Stimulated activated CD4-positive, alpha-beta T cell treated with anti-CD3 and anti-CD28 coated beads, TNF-alpha, amount 100 ng/mL, for 48 hours (primary cell): ENCODE results near the gene ZCCHC14.
A peak's percentile ranks its signal among the peaks of the same experiment; 100 is the strongest.
"Not testable (repeated sequence)": the region's sequence is repeated elsewhere in the genome, so short reads cannot be mapped to it uniquely, and the experiment has no call there.

Experiments
- DNase-seq, 3 donors: peaks; one replicate each; pipeline ENCODE4 v3.0.0-alpha.2; 2020; ENCODE audit warnings: low read depth in 3 of 3

Gene ZCCHC14

DNA sequence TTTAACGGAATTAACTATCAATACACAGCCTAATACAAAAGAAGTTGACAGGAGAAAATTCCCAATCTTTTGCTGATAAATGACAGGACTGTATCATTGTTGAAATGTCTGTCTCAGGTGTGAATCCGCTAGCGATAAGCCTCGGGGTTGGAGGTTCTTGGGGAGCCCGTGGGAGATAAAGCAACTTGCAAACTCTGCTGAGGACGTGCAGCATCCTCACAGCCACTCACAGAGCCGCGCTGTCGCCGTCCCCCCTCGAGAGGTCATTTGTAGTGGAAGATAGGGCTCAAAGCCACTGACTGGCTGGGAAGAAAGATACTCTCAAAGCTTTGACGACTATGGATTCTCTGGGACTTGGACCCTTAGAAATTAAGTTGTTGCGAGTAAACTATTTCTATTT, 83.7 kb downstream of the ZCCHC14 start:
- no peak for DNase-seq

DNA sequence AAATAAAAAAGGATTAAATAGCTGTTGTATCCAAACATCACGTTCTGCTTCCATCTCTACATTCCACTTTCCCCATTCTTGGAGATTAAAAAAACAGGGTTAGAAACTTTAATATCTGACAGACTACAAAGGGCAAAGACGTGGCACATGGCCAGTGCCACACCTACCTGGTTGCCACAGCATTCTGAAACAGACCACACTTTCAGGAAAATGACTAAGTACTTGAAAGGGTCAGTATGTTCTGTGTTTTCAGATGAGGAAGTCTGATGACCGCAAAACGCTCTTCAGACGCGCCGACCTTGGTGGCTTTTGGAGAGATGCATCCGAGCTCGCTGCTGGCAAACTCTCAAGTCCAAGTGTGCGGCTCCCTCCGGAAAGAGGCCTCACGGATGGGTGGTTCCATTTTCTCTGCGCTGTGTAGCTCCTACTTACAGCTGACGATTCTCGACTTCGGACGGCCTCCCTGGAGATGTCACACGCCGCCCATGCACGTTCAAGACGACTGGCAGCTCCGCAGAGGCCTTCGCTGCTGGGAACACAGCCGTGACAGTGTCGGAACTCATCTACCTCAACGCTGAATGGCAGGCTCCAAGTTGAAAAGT, 85.2 kb downstream of the ZCCHC14 start:
- DNase-seq, result no peak

DNA sequence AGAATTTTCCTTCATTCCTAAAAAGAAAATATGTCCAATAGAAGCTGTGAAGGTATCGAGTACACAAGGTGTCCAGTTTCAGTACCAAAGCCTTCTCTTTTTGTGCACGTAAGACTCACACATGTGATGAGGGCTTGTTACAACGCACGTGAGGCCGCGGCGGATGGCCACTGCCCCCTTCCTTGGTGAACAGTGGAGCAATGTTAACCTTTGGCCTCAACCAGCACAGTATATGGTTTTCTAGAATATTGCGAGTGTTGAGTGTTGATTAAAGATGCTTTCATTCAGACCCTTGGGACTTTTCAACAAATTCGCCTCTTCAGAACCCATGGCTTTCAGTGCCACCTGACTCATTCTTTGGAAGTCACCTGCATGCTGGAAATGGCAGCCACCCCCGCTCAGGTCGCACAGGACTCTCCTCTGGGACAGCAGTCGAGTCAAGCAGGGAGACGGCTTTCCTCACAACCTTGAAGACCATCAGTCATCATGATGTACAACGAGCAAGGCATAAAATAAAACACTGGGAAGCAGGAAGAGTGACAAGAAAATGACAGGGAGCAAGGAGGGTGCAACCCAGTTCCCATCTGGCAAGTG, 86.2 kb downstream of the ZCCHC14 start:
- no peak for DNase-seq

DNA sequence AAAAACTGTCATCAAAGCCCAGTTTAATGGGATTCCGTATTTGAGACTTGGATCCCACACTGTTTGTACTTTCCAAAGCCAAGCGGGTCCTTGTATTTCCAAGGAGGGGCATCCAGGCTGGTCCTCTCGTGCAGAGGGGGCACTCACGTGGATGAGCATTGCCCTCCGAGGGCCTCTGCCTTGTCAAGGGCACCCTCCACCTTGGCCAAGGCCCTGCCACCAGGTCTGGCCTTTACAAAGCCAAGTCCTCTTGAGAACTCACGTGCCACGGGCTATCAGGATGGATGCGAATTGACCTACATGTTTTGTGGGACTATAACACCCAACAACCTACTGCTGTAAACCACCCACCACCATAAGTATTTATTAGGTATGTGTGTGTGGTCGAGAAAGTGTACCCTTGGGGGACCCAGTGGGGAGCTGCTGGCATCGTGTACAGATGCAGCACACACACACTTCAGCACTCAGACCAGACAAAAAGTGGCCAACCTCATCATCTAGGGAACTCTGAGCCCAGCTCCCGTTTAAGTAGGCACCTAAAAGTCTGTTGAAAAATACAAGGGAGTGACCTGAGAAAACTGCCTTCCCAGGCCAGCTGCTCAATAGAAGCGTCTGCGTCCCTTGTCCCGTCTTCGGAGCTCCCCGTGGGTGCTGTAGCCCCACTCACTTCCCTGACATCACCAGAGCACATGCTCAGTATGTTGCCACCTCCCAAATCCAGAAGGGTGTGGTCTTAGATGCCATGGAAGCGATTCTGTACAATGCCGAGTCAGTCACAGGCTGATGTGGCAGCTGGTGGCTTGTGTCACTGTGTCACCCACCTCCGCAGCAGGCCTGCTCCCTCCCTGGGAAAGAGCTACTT, 87.8 kb downstream of the ZCCHC14 start:
- no peak for DNase-seq

DNA sequence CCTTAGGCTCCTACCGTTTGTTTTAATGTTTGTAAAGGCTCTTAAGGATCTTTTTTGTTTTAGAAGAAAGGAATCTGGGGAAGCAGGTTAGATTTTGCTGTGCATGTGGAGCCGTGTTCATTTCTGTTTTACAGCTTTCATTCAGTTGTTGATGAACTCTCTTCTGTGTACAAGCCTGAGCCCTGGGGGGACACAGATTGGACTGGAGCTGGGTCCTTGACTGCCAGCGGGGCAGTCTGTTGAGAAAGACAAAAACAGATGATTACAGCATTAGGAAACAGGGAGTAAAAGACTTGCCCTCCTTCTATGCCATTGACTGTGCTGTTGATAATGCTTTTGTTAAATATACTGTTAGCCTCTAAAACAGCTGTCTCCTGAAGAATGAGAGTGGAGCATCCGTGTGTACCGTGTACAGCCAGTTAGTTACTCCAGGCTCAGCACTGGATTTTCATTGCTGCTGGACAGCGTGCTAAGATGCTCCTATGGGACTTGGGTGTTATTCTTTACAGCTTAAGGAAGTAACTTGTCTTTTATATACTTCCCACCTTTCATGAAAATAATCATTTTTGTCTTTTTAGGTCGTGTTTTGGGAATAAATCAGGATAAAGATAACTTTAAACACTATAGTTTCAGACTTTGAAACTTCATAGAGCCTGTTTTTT, 97.5 kb downstream of the ZCCHC14 start:
- no peak for DNase-seq

DNA sequence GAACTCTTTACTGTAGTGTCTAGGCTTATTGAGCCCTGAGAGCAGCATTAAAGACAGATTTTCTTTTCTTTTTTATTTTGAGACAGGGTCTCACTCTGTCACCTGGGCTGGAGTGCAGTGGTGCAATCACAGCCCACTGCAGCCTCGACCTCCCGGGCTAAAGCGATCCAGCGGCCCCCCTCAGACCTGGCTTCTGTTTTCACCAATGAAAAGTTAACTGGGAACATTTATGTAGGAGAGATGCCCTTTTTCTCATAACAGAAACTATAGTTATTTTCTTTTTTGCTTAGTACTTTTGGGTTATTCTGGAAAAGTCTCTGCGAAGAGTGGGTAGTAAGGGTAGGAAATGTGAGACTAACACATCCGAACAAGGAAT, 99.2 kb downstream of the ZCCHC14 start:
- DNase-seq, result no peak

DNA sequence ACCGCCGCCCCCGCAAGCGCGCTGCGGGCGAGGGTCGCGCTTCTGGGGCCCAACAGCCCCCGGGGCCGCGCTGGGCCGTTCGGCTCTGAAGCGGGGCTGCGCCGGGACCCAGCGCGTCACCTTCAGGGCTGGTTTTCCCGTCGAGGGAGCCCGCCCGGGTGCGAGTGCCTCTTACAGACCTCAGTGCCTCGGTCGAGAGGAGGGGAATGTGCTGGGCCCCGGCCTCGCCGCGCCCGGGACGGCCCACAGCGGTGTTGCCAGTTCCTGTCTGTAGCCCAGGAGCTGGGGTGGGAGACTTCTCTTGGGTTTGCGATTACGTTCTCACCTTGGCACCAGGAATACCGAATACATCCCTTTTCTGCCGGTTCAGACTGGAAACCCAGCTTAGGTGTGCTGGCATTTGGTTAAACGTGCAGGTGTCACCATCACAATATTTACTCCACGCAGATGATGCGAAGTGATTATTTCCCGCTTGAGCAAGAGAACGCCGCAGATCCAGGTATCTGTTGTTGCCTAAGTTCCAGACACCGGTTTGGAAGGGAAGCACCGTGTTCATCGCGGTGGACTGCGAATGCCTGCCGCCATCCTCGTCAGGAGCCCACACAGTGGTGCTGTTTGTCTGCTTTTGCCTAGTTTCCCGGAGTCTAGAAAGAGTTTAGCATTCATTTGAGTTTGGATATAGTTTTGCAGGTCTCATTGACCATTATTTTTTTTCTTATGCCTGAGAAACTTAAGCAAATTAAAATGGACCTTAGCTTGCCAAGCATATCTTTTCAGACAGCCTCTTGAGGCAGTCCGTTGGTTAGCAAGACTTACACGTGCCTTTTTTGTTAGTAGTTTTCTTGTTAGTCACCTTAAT, 99.8 kb downstream of the ZCCHC14 start:
- DNase-seq, result peak in 1 of 3 donors; percentile 41

DNA sequence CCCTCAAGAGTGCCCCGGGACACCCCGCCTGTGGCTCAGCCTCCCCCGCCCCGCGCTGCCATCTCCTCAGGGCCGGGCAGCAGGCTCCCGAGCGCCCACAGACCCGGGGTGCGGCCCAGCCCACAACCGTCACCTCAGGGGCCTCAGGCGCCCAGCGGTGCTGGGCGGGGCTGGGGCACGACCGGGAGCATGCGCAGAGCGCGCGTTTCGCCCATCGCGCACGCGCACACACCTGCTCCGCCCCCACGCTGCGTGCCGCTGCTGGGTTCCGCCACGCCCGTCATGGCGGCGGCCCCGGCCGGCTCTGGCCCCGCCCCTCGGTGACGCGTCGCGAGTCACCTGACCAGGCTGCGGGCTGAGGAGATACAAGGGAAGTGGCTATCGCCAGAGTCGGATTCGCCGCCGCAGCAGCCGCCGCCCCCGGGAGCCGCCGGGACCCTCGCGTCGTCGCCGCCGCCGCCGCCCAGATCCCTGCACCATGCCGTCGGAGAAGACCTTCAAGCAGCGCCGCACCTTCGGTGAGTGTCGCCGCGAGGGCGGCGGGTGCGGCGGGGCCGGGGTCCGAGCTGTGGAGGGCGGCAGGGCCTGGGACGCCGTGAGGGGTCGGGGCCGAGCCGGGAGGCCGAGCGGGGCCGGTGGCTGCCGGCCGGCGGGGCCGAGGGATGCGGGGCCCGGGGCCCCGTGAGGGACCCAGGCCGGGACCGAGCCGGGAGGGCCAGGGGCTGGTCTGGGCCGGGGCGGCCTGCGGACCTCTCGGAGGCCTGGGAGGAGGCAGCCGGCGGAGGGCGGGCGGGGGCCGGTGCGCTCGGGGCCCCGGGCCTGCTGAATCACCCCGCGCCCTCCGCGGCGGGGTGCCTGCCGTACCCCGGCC, 100.6 kb downstream of the ZCCHC14 start, which contains the start of gene MAP1LC3B:
Gene MAP1LC3B (plus strand): TSS at position 387 of the 871 bp plus-strand sequence. CDS start 92 bp downstream, at position 479.
- DNase-seq, result peak; percentile 95 to 97 (median 95)

DNA sequence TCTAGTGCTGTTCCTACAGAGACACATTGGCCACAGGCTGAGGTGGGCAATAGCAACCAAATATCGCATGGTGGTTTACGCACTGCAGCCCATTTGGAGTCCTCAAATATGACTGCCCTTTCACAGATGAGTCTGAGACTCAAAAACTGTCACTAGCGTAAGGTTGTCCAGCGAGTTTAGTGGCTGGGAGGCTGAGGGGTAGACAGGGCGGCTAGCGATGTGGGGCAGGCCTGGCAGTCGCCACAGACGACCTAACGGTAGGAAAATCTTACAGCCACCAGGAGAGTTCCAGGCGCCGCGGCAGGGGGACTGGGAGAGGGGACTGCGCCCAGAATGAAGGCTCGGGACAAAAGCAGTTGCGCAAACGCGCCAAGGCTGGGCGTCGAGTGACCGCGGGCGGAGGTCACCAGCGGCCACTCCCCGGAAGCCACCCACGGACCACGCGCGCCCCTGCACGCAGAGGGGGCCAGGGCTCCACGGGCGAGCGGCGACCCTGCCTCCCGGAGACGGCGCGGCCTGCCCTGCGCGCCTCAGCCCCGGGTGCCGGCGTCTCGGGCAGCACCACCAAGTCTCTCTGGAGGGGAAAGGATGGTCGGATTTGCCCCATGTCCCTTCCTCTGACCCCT, 101.4 kb downstream of the ZCCHC14 start:
- no peak for DNase-seq

DNA sequence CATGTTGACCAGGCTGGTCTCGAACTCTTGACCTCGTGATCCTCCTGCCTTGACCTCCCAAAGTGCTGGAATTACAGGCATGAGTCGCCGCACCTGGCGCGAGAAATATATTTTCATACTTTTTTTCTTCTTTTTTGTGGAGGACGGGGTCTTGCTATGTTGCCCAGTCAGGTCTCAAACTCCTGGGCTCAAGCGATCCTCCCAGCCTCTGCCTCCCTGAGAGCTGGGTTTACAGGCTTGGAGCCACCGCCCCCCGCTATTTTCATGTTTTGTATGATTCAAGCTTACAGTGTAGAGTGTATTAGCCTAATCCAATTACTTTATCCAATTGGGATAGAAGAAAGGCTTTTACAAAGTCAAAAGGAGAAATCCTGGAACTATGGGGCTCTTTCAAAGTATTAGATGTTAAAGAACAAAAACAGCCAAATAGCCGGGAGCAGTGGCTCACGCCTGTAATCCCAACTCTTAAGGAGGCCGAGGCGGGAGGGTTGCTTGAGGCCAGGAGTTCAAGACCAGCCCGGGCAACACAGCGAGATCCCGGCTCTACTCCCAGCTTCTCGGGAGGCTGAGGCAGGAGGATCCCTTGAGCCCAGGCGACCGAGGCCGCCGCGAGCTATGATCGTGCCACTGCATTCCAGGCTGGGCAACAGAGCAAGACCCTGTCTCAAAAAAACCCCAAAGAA, 102.0 kb downstream of the ZCCHC14 start:
- DNase-seq, result no peak

DNA sequence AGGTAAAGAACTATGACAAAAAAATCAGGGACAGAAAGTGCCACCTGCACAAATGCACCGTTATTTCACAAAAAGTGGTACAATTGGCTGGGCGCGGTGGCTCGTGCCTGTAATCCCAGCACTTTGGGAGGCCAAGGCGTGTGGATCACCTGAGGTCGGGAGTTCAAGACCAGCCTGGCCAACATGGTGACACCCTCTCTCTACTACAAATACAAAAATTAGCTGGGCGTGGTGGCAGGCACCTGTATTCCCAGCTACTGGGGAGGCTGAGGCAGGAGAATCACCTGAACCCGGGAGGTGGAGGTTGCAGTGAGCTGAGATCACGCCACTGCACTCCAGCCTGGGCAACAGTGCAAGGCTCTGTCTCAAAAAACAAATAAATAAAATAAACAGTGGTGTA, 102.9 kb downstream of the ZCCHC14 start:
- not testable (repeated sequence) for DNase-seq

DNA sequence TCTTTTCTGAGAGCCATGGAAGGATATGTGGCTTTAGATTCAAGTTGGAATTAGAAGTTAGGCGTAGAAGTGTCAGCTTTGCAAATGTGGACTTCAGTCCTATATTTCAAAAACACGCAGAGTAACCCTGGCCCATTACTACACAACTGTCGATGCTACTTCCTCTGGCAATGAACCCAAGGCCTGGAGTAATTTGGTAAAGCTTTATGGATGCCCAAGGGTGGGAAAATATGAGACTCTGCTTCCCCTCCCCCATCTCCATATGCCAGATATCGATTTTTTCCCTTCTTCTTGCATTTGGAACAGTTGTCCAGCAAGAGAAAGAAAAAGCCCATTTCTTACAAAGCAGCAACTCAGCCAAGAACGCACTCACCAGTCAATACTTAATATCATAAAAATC, 103.6 kb downstream of the ZCCHC14 start:
- no peak for DNase-seq

DNA sequence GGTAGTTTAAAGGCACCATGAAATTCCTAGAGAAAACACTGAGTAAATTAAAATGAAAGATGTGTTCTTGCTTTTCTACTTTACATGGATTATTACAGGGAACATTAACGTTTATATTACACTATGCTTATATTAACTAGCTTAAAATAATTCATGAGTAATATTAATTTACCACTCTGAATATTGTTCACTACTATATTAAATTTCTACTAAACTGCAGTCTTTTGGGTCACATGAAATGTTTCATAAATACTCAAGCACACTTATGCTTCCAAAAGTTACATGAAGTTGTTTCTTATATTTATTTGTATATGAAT, 104.0 kb downstream of the ZCCHC14 start:
- no peak for DNase-seq

DNA sequence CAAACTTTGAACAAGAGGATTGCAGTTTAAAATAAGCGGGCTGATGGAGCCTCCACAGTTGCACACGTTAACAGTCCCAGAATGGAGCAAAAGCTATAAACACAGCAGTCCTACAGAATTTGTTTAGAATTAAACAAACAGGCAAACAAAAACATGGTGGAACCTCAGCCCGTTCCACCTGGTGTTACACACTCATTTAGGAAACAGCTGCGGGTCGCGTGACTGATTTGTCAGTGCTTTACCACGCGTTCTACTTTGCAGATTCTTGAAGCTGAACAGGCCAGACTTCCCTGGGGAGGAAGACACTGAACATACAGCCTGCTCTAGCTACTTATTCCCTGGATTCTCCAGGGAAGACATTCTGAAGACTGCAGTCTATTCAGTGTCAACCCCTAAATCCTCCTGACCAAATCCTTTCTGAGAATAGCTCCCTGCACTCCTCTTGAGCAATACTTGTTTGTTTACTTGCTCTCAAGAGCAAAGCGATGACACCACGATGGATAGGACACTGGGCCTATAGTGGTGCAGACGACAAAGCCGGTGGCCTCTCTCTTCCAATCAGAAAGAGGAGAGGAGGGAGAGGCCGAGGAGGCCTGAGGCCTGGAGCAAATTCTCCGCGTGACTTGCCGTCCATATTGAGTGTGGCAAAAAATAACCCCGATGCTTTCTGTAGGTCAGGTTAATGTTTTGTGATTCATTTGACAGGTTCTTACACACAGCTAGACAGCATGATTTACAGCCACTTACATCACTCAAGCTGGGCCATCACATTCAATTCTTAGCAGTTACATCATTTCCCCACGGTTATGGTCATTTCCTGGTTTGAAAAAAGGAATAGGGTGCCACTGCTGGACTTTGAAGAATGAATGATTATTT, 104.6 kb downstream of the ZCCHC14 start:
- peak; percentile 58 to 85 (median 73) for DNase-seq

DNA sequence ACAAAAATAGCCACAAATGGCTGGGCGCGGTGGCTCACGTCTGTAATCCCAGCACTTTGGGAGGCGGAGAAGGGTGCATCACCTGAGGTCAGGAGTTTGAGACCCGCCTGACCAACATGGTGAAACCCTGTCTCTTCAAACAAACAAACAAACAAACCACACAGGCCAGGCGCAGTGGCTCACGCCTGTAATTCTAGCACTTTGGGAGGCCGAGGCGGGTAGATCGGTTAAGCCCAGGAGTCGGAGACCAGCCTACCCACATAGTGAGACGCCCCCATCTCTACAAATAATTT, 108.0 kb downstream of the ZCCHC14 start:
- DNase-seq, result not testable (repeated sequence)

DNA sequence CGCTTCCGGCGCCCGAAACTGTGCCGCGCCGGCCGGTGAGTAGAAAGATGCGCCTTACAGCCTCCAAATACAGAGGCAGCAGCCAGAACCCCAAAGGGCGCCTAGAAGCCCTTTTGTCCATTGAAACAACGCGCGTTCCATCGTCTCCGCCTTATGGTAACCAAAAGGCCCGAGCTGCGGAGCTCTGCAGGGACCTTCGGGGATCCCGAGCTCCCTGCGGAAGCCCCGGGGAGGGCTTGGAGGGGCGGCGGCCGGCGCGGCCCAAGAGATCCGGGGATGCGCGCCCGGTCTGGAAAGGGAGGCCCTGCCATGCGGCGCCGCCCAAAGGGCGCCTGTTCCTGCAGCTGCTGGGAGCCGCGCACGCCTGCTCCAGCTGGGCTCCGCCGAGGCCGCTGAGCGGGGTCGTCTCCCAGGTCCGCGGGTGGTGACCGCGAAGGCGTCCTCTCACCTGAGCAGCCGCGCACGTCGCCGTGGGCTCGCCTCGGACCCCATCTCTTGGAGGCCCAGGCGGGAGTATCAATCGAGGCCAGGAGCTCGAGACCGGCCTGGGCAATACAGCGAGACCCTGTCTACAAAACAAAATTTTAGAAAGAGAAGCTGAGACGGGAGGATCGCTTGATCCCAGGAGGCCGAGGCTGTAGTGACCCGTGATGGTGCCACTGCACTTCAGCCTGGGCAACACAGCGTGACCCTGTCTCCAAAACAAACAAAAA, 108.5 kb downstream of the ZCCHC14 start:
- peak in 1 of 3 donors; percentile 35 for DNase-seq

DNA sequence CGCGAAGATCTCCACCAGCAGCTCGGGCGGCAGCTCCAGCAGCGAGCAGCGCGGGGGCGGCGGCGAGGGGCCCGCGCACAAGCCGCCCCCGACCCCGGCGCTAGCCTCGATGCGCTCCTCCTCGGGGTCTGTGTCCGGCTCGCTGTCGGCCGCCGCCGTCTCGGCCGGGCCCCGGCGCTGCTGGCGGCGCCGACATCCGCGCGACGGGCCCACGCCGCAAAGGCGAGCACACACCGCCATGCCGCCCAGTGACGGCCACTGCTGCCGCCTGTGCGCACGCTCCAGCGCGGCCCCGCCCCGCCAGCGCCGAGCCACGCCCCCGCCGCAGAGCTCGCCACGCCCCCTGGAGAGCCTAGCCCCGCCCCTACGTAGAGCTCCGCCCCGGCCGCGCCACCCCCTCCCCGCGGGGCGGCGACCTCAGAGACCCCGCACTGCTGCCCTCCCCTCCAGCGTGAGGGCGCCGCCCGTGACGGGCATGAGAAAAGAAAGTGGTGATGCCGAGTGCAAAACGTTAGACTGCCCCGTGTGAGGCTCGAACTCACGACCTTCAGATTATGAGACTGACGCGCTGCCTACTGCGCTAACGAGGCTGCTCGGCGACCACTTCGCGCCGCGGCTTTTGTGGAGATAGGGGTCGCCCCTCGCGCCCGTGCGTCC, 109.2 kb downstream of the ZCCHC14 start, which contains the start of gene FBXO31:
Gene FBXO31 (minus strand): TSS at position 272 of the 657 bp plus-strand sequence. CDS start 32 bp downstream, at position 240.
- peak; percentile 85 to 88 (median 86) for DNase-seq
